Esophagus muscularis mucosa (tissue), 4 donors: ENCODE results near the gene PSAT1. TPM values are rescaled to one million over a fixed set of nuclear protein-coding genes. Genes with fewer than 3 reads are reported as not detected.
"Not testable (repeated sequence)": the region's sequence is repeated elsewhere in the genome, so short reads cannot be mapped to it uniquely, and the experiment has no call there.

Source experiments
- DNase-seq: peaks from one replicate; pipeline ENCODE4 v3.0.0-alpha.2; 2017; ENCODE audit errors: extremely low spot score
- H3K27ac ChIP-seq, 4 donors: fragments of 200-600 bp; sonication (generic); replicated peaks in 1 of 4; 1 replicate in 3 of 4; 2 replicates in 1 of 4; pipeline ENCODE4 v1.5.1; 2016 to 2019; ENCODE audit warnings: mild to moderate bottlenecking in 1 of 4
- H3K27me3 ChIP-seq, 4 donors: fragments of 200-600 bp; sonication (generic); one replicate each; pipeline versions ENCODE4 v1.5.1 to v1.6.0; 2016 to 2019
- H3K36me3 ChIP-seq, 4 donors: fragments of 200-600 bp; sonication (generic); one replicate each; pipeline ENCODE4 v1.5.1; 2016 to 2019
- H3K4me1 ChIP-seq, 4 donors: fragments of 200-600 bp; sonication (generic); one replicate each; pipeline ENCODE4 v1.5.1; 2016 to 2019
- H3K4me3 ChIP-seq, 4 donors: fragments of 200-600 bp; sonication (generic); 1 replicate in 2 of 4; 2 replicates in 2 of 4; pipeline ENCODE4 v1.5.1; 2016 to 2019; ENCODE audit warnings: mild to moderate bottlenecking in 4 of 4, moderate library complexity in 1 of 4
- H3K9me3 ChIP-seq, 4 donors: fragments of 200-600 bp; sonication (generic); 1 replicate in 3 of 4; 2 replicates in 1 of 4; pipeline ENCODE4 v1.5.1; 2016 to 2019
- CTCF ChIP-seq, 3 experiments: fragments of 200-600 bp in 2 of 3; fragments of 450-650 bp in 1 of 3; sonication (generic) in 2 of 3; IDR thresholded peaks; one replicate each; pipeline ENCODE4 v1.5.1; 2017 to 2019; ENCODE audit warnings: antibody characterized with exemption in 3 of 3, mild to moderate bottlenecking in 2 of 3, moderate library complexity in 1 of 3
- EP300 ChIP-seq: sonication (generic); formaldehyde crosslinking; IDR thresholded peaks from one replicate; pipeline ENCODE4 v1.6.1; 2017; ENCODE audit warnings: antibody characterized with exemption
- POLR2A ChIP-seq: fragments of 450-650 bp; IDR thresholded peaks from one replicate; pipeline ENCODE4 v1.6.1; 2017; ENCODE audit warnings: antibody characterized with exemption, moderate library complexity, mild to moderate bottlenecking, low read depth
- POLR2AphosphoS5 ChIP-seq, 2 donors: sonication (generic); formaldehyde crosslinking; IDR thresholded peaks; one replicate each; pipeline ENCODE4 v1.6.1; 2017; ENCODE audit warnings: antibody characterized with exemption in 2 of 2
- WGBS: methylation state at CpG from one replicate; pipeline ENCODE4 v1.1.5; 2018; 5-methylcytosine and 5-hydroxymethylcytosine counted together
- intact Hi-C: fragments of 100-400 bp; cut with DNase I; formaldehyde crosslinking; loops from one replicate; pipeline ENCODE4 v1.15.1; 2023
- total RNA-seq, 4 donors: library from RNA; depleted of rRNA; stranded (reverse); fragments of >200 nt; gene quantifications; one replicate each; pipeline versions ENCODE4 v1.1.0 to v1.2.1, GENCODE V29; 2016

The PSAT1 gene
- total RNA-seq, 4 donors from 2014 or later, result 1.7 to 4.6 (median 2.5) TPM

- no peak for DNase-seq
- intact Hi-C loops, result no loop called here
- TF ChIP-seq POLR2AphosphoS5 (IDR thresholded peaks at IDR 0.05) (peak in 1 of 2 donors; percentile 43), CTCF (IDR thresholded peaks at IDR 0.05) (no peak)
- H3K4me3 ChIP-seq, result no peak overlapping the region
- 30% methylated on average over 3 of the region's 3 CpGs for WGBS
- H3K4me1 ChIP-seq, result peaks cover 10 to 30% (median 27%) of the 10 kb centered on the region in 4 donors
- no peaks in the 10 kb centered on the region for H3K36me3 ChIP-seq
- no peaks in the 10 kb centered on the region for H3K27me3 ChIP-seq
- H3K27ac ChIP-seq, result peak overlapping the region in 2 of 4 donors; percentile 24 to 37
- no peaks in the 10 kb centered on the region for H3K9me3 ChIP-seq
These were observed 15.8 kb upstream of the PSAT1 start for GRCh38 chr9:78280982-78281668.

GRCh38 chr9:78284181-78284580, 12.7 kb upstream of the PSAT1 start:
- 92% methylated on average over 4 of the region's 4 CpGs for whole genome bisulfite sequencing
- intact Hi-C loops, DNase-seq, H3K27me3 ChIP-seq, H3K4me3 ChIP-seq, H3K36me3 ChIP-seq, H3K27ac ChIP-seq, H3K9me3 ChIP-seq: not testable (repeated sequence)
- peaks cover 10 to 18% (median 15%) of the 10 kb centered on the region in 4 donors for H3K4me1 ChIP-seq

GRCh38 chr9:78286125-78286524, 10.8 kb upstream of the PSAT1 start:
- Histone ChIP-seq H3K4me3 (no peak overlapping the region), H3K36me3 (no peaks in the 10 kb centered on the region), H3K27me3 (no peaks in the 10 kb centered on the region), H3K9me3 (no peaks in the 10 kb centered on the region), H3K4me1 (peaks cover 8 to 10% (median 9%) of the 10 kb centered on the region in 4 donors), H3K27ac (no peak overlapping the region)
- intact Hi-C loops, result no loop called here
- no peak for TF ChIP-seq CTCF (IDR thresholded peaks at IDR 0.05)
- TF ChIP-seq POLR2AphosphoS5 (IDR thresholded peaks at IDR 0.05), result no peak
- TF ChIP-seq POLR2A, result no peak
- no peak for TF ChIP-seq EP300
- DNase-seq, result no peak

GRCh38 chr9:78286946-78287388, 10.0 kb upstream of the PSAT1 start:
- Histone ChIP-seq H3K9me3 (no peaks in the 10 kb centered on the region), H3K4me1 (peaks cover 0 to 1% (median under 1%) of the 10 kb centered on the region in 4 donors), H3K27me3 (no peaks in the 10 kb centered on the region), H3K27ac (no peak overlapping the region), H3K36me3 (no peaks in the 10 kb centered on the region), H3K4me3 (no peak overlapping the region)
- no peak for DNase-seq
- 99% methylated on average over 6 of the region's 6 CpGs for WGBS
- TF ChIP-seq CTCF (IDR thresholded peaks at IDR 0.05), result no peak
- TF ChIP-seq EP300, result no peak
- TF ChIP-seq POLR2AphosphoS5 (IDR thresholded peaks at IDR 0.05), result no peak
- TF ChIP-seq POLR2A, result no peak
- intact Hi-C loops, result no loop called here

GRCh38 chr9:78288214-78288892, 8.6 kb upstream of the PSAT1 start:
- TF ChIP-seq CTCF (IDR thresholded peaks at IDR 0.05), result no peak
- no peak for TF ChIP-seq POLR2AphosphoS5 (IDR thresholded peaks at IDR 0.05)
- no peak for TF ChIP-seq POLR2A
- no peak for TF ChIP-seq EP300
- Histone ChIP-seq H3K27me3 (no peaks in the 10 kb centered on the region), H3K4me1 (no peaks in the 10 kb centered on the region), H3K9me3 (no peaks in the 10 kb centered on the region), H3K4me3 (no peak overlapping the region), H3K27ac (no peak overlapping the region), H3K36me3 (no peaks in the 10 kb centered on the region)
- DNase-seq, result no peak
- intact Hi-C loops, result no loop called here
- 89% methylated on average over 8 of the region's 8 CpGs for WGBS
